Neural cell (in vitro differentiated cells): ENCODE results near the gene ZNF577.

ENCODE experiments used
- CTCF ChIP-seq: fragments of 450-650 bp; IDR thresholded peaks from 2 replicates; pipeline ENCODE4 v1.5.1; 2014; ENCODE audit warnings: antibody characterized with exemption, mild to moderate bottlenecking, moderate library complexity; ENCODE audit not compliant: poor library complexity, severe bottlenecking
- EP300 ChIP-seq: fragments of 450-650 bp; conservative IDR thresholded peaks from 2 replicates; pipeline ENCODE4 v1.6.1; 2014; ENCODE audit warnings: antibody characterized with exemption, mild to moderate bottlenecking, moderate library complexity; ENCODE audit not compliant: poor library complexity, severe bottlenecking
- EZH2 ChIP-seq: fragments of 200-600, 300-800 bp; shearing (Covaris generic), sonication (generic); IDR thresholded peaks from 2 replicates; pipeline ENCODE4 v1.6.1; 2014; ENCODE audit warnings: antibody characterized with exemption, low read length, borderline replicate concordance, mild to moderate bottlenecking; ENCODE audit not compliant: insufficient read depth, poor library complexity, severe bottlenecking
- POLR2AphosphoS5 ChIP-seq: IDR thresholded peaks from 2 replicates; pipeline ENCODE4 v1.6.1; 2012
- RAD21 ChIP-seq: fragments of 450-650 bp; conservative IDR thresholded peaks from 2 replicates; pipeline ENCODE4 v1.6.1; 2014; ENCODE audit warnings: antibody characterized with exemption, mild to moderate bottlenecking, moderate library complexity

- TF ChIP-seq POLR2AphosphoS5 (no peak), CTCF (no peak), EP300 (no peak), RAD21 (no peak), EZH2 (no peak)
These were observed 25.7 kb downstream of the ZNF577 start for GRCh38 chr19:51861870-51862622.
